ENCODE results near the gene IQGAP2. TPM values are rescaled to one million over a fixed set of nuclear protein-coding genes. Genes with fewer than 3 reads are reported as not detected.

The IQGAP2 gene
- total RNA-seq, 4 donors from 2014 or later = 46.8 to 121 (median 97.0) TPM

DNA sequence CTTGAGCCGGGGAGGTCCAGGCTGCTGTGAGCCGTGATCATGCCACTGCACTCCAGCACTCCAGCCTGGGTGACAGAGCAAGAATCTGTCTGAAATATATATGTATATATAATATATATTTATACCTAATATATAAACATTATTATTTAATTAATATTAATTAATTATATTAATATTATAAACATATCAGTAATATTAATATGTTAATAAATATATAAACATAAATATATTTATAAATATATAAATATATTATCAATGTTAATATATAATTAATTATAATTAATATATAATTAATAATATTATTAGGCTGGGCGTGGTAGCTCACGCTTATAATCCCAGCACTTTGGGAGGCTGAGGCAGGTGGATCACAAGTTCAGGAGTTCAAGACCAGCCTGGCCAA lies 354.0 kb downstream of the IQGAP2 start:
- intact Hi-C loops (cut with DNase I; ENCODE audit: low total_unique reads) (no loop called here), in situ Hi-C loops (cut with MboI; ENCODE audit: low pct_ligation_motif_present in 1 of 4, low pct_unique_long_range_greater_than_20kb in 1 of 4, low sequenced_read_pairs in 3 of 4) (no loop called here)
- Histone ChIP-seq H3K4me1 (no peaks in the 10 kb centered on the region), H3K27ac (no peak overlapping the region), H3K9me3 (no peaks in the 10 kb centered on the region), H3K4me3 (no peak overlapping the region), H3K27me3 (no peaks in the 10 kb centered on the region), H3K36me3 (no peaks in the 10 kb centered on the region)
- no peak for DNase-seq
- TF ChIP-seq, protein P1, sequence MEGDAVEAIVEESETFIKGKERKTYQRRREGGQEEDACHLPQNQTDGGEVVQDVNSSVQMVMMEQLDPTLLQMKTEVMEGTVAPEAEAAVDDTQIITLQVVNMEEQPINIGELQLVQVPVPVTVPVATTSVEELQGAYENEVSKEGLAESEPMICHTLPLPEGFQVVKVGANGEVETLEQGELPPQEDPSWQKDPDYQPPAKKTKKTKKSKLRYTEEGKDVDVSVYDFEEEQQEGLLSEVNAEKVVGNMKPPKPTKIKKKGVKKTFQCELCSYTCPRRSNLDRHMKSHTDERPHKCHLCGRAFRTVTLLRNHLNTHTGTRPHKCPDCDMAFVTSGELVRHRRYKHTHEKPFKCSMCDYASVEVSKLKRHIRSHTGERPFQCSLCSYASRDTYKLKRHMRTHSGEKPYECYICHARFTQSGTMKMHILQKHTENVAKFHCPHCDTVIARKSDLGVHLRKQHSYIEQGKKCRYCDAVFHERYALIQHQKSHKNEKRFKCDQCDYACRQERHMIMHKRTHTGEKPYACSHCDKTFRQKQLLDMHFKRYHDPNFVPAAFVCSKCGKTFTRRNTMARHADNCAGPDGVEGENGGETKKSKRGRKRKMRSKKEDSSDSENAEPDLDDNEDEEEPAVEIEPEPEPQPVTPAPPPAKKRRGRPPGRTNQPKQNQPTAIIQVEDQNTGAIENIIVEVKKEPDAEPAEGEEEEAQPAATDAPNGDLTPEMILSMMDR (IDR thresholded peaks at IDR 0.05) = no peak
- TF ChIP-seq POLR2A (IDR thresholded peaks at IDR 0.05) (no peak), EP300 (IDR thresholded peaks at IDR 0.05; ENCODE audit: low read depth) (no peak), POLR2AphosphoS5 (IDR thresholded peaks at IDR 0.05) (no peak)
- 93 to 97% methylated on average over 4 of the region's 4 CpGs for WGBS, 2 donors (ENCODE audit: low coverage in 1 of 2)

Small RNAs within 50 kb of the gene (small RNA-seq; reads per million reads assigned to genes)
- gene RF02154 (0 reads per million in 4 donors), gene RF02155 (0 reads per million in 4 donors)

Other genes with a start within 250 kb of the IQGAP2 start
- gene F2RL2, start 220.1 kb downstream of the IQGAP2 start, total RNA-seq = under 1 TPM in 2 of 4 donors, not detected in 2; 0.32 to 0.96 TPM

All from transverse colon (tissue), 4 donors.